ENCODE measurements around the gene PRKG1. TPM values are rescaled to one million over a fixed set of nuclear protein-coding genes. Genes with fewer than 3 reads are reported as not detected.

Gene PRKG1
- total and polyA plus RNA-seq, 2 experiments from 2014 or later: 18.2 to 21.1 TPM

DNA sequence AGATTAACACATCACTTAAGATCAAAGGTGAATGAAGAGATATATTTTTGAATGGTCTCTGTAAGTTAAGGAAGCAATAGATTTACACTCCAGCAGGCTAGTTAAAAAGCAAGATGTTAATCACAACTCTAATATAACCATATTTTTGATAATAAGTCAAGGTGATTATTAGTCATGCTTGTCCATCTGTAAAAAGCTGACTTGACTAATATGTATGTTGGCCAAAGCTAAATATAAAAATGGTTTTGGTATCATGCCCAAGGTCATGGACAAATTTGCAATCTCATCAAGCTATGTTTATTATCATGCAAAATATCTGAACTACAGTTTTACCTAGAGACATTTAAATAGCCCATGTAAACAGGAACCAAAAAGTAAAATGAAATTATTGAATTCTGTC is 727.7 kb downstream of the PRKG1 start:
- Histone ChIP-seq H3K27me3 (ENCODE audit: insufficient read depth) (no peaks in the 10 kb centered on the region), H3K4me3 (no peak overlapping the region), H4K20me1 (replicated peaks; ENCODE audit: insufficient read depth) (no peaks in the 10 kb centered on the region), H3K27ac (ENCODE audit: low read depth) (no peak overlapping the region), H3K9me2 (ENCODE audit: insufficient read depth) (no peaks in the 10 kb centered on the region), H3K79me2 (replicated peaks; ENCODE audit: insufficient read depth) (no peaks in the 10 kb centered on the region), H3K4me2 (no peak overlapping the region), H3F3A (replicated peaks; ENCODE audit: low read depth) (no peaks in the 10 kb centered on the region), H3K4me1 (ENCODE audit: insufficient read depth) (peaks cover 6% of the 10 kb centered on the region), H3K36me3 (ENCODE audit: insufficient read depth) (no peaks in the 10 kb centered on the region), H2AFZ (no peak overlapping the region)
- Mint-ChIP-seq H3K4me3 (no peak overlapping the region), H3K27ac (no peak overlapping the region), H3K36me3 (ENCODE audit: low read depth) (no peaks in the 10 kb centered on the region), H3K4me1 (peaks cover 17% of the 10 kb centered on the region), H3K9me3 (no peaks in the 10 kb centered on the region), H3K27me3 (ENCODE audit: insufficient read depth, low read depth, poor library complexity) (no peaks in the 10 kb centered on the region)
- no peak for ATAC-seq
- no peak for TF ChIP-seq ZNF114 (CRISPR knock-in tag; IDR thresholded peaks at IDR 0.05)
- TF ChIP-seq, protein P1, sequence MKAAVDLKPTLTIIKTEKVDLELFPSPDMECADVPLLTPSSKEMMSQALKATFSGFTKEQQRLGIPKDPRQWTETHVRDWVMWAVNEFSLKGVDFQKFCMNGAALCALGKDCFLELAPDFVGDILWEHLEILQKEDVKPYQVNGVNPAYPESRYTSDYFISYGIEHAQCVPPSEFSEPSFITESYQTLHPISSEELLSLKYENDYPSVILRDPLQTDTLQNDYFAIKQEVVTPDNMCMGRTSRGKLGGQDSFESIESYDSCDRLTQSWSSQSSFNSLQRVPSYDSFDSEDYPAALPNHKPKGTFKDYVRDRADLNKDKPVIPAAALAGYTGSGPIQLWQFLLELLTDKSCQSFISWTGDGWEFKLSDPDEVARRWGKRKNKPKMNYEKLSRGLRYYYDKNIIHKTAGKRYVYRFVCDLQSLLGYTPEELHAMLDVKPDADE (IDR thresholded peaks at IDR 0.05): no peak
- TF ChIP-seq CREB1 (CRISPR knock-in tag; IDR thresholded peaks at IDR 0.05; ENCODE audit: low read depth): no peak
- TF ChIP-seq, protein P2, sequence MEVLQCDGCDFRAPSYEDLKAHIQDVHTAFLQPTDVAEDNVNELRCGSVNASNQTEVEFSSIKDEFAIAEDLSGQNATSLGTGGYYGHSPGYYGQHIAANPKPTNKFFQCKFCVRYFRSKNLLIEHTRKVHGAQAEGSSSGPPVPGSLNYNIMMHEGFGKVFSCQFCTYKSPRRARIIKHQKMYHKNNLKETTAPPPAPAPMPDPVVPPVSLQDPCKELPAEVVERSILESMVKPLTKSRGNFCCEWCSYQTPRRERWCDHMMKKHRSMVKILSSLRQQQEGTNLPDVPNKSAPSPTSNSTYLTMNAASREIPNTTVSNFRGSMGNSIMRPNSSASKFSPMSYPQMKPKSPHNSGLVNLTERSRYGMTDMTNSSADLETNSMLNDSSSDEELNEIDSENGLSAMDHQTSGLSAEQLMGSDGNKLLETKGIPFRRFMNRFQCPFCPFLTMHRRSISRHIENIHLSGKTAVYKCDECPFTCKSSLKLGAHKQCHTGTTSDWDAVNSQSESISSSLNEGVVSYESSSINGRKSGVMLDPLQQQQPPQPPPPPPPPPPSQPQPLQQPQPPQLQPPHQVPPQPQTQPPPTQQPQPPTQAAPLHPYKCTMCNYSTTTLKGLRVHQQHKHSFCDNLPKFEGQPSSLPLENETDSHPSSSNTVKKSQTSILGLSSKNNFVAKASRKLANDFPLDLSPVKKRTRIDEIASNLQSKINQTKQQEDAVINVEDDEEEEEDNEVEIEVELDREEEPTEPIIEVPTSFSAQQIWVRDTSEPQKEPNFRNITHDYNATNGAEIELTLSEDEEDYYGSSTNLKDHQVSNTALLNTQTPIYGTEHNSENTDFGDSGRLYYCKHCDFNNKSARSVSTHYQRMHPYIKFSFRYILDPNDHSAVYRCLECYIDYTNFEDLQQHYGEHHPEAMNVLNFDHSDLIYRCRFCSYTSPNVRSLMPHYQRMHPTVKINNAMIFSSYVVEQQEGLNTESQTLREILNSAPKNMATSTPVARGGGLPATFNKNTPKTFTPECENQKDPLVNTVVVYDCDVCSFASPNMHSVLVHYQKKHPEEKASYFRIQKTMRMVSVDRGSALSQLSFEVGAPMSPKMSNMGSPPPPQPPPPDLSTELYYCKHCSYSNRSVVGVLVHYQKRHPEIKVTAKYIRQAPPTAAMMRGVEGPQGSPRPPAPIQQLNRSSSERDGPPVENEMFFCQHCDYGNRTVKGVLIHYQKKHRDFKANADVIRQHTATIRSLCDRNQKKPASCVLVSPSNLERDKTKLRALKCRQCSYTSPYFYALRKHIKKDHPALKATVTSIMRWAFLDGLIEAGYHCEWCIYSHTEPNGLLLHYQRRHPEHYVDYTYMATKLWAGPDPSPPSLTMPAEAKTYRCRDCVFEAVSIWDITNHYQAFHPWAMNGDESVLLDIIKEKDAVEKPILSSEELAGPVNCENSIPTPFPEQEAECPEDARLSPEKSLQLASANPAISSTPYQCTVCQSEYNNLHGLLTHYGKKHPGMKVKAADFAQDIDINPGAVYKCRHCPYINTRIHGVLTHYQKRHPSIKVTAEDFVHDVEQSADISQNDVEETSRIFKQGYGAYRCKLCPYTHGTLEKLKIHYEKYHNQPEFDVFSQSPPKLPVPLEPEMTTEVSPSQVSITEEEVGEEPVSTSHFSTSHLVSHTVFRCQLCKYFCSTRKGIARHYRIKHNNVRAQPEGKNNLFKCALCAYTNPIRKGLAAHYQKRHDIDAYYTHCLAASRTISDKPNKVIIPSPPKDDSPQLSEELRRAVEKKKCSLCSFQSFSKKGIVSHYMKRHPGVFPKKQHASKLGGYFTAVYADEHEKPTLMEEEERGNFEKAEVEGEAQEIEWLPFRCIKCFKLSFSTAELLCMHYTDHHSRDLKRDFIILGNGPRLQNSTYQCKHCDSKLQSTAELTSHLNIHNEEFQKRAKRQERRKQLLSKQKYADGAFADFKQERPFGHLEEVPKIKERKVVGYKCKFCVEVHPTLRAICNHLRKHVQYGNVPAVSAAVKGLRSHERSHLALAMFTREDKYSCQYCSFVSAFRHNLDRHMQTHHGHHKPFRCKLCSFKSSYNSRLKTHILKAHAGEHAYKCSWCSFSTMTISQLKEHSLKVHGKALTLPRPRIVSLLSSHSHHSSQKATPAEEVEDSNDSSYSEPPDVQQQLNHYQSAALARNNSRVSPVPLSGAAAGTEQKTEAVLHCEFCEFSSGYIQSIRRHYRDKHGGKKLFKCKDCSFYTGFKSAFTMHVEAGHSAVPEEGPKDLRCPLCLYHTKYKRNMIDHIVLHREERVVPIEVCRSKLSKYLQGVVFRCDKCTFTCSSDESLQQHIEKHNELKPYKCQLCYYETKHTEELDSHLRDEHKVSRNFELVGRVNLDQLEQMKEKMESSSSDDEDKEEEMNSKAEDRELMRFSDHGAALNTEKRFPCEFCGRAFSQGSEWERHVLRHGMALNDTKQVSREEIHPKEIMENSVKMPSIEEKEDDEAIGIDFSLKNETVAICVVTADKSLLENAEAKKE (CRISPR knock-in tag; IDR thresholded peaks at IDR 0.05): no peak
- TF ChIP-seq EZH2 (IDR thresholded peaks at IDR 0.05; ENCODE audit: low read depth, unreplicated experiment): no peak
- no peak for TF ChIP-seq POLR2AphosphoS5 (IDR thresholded peaks at IDR 0.05; ENCODE audit: low read depth)
- TF ChIP-seq EZH2phosphoT487 (IDR thresholded peaks at IDR 0.05; ENCODE audit: unreplicated experiment): no peak
- TF ChIP-seq ZNF331 (CRISPR knock-in tag; IDR thresholded peaks at IDR 0.05; ENCODE audit: low read depth): no peak
- TF ChIP-seq STAT1 (IDR thresholded peaks at IDR 0.05; ENCODE audit: unreplicated experiment): no peak
- TF ChIP-seq, protein P3, sequence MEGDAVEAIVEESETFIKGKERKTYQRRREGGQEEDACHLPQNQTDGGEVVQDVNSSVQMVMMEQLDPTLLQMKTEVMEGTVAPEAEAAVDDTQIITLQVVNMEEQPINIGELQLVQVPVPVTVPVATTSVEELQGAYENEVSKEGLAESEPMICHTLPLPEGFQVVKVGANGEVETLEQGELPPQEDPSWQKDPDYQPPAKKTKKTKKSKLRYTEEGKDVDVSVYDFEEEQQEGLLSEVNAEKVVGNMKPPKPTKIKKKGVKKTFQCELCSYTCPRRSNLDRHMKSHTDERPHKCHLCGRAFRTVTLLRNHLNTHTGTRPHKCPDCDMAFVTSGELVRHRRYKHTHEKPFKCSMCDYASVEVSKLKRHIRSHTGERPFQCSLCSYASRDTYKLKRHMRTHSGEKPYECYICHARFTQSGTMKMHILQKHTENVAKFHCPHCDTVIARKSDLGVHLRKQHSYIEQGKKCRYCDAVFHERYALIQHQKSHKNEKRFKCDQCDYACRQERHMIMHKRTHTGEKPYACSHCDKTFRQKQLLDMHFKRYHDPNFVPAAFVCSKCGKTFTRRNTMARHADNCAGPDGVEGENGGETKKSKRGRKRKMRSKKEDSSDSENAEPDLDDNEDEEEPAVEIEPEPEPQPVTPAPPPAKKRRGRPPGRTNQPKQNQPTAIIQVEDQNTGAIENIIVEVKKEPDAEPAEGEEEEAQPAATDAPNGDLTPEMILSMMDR (conservative IDR thresholded peaks at IDR 0.05; ENCODE audit: low read depth in 2 of 2): no peak
- no peak for TF ChIP-seq JUNB (IDR thresholded peaks at IDR 0.05; ENCODE audit: unreplicated experiment)
- no peak for DNase-seq (ENCODE audit: low spot score)

Data from GM23338 (cell line).